ENCODE results near the gene TOPBP1.
"Not testable (repeated sequence)": the region's sequence is repeated elsewhere in the genome, so short reads cannot be mapped to it uniquely, and the experiment has no call there.

TOPBP1 gene

GRCh38 chr3:133661454-133662277 lies at the start of gene TOPBP1:
Gene TOPBP1, minus strand, starts transcription at chr3:133661941. Its CDS starts 814 bp downstream, at chr3:133661127.
- DNase-seq = peak; percentile 88

- no peak for DNase-seq
Measured at GRCh38 chr3:133711013-133711412, 49.3 kb upstream of the TOPBP1 start.

GRCh38 chr3:133709139-133709750 lies 47.5 kb upstream of the TOPBP1 start:
- DNase-seq = no peak

- DNase-seq = no peak
Measured at GRCh38 chr3:133706033-133706432, 44.3 kb upstream of the TOPBP1 start.

GRCh38 chr3:133703915-133704314 lies 42.2 kb upstream of the TOPBP1 start:
- no peak for DNase-seq

- no peak for DNase-seq
Measured at GRCh38 chr3:133701435-133702358, 40.0 kb upstream of the TOPBP1 start.

GRCh38 chr3:133700351-133700750 lies 38.6 kb upstream of the TOPBP1 start:
- DNase-seq = no peak

- DNase-seq = no peak
Measured at GRCh38 chr3:133699903-133700302, 38.2 kb upstream of the TOPBP1 start.

- no peak for DNase-seq
Measured at GRCh38 chr3:133699467-133699866, 37.7 kb upstream of the TOPBP1 start.

- no peak for DNase-seq
Measured at GRCh38 chr3:133697960-133698359, 36.2 kb upstream of the TOPBP1 start.

- DNase-seq = no peak
Measured at GRCh38 chr3:133695560-133696171, 33.9 kb upstream of the TOPBP1 start.

GRCh38 chr3:133694288-133695268 lies 32.8 kb upstream of the TOPBP1 start:
- no peak for DNase-seq

- no peak for DNase-seq
Measured at GRCh38 chr3:133693821-133694220, 32.1 kb upstream of the TOPBP1 start.

- no peak for DNase-seq
Measured at GRCh38 chr3:133692759-133693158, 31.0 kb upstream of the TOPBP1 start.

GRCh38 chr3:133691273-133692107 lies 29.7 kb upstream of the TOPBP1 start:
- DNase-seq = no peak

- not testable (repeated sequence) for DNase-seq
Measured at GRCh38 chr3:133677993-133678392, 16.3 kb upstream of the TOPBP1 start.

- no peak for DNase-seq
Measured at GRCh38 chr3:133676336-133677118, 14.8 kb upstream of the TOPBP1 start.

GRCh38 chr3:133675631-133676335 lies 14.0 kb upstream of the TOPBP1 start:
- no peak for DNase-seq

GRCh38 chr3:133674290-133674919 lies 12.7 kb upstream of the TOPBP1 start:
- DNase-seq = no peak
